Epithelial cell of esophagus (primary cell): ENCODE results near the gene HOXC4.
"Not testable (repeated sequence)": the region's sequence is repeated elsewhere in the genome, so short reads cannot be mapped to it uniquely, and the experiment has no call there.

Experiments used
- DNase-seq: peaks from one replicate; pipeline ENCODE4 v3.0.0; 2010; ENCODE audit warnings: low read depth
- H3K4me3 ChIP-seq: 2 replicates; pipeline ENCODE4 v1.5.1; 2011; ENCODE audit warnings: mild to moderate bottlenecking, low read length, control low read depth
- TF ChIP-seq, protein P1 (sequence below): IDR thresholded peaks from 2 replicates; pipeline ENCODE4 v1.5.1; 2011; ENCODE audit warnings: low read depth, mild to moderate bottlenecking, low read length, control low read depth, inconsistent platforms; ENCODE audit not compliant: insufficient read depth; ENCODE audit errors: missing control alignments

The HOXC4 gene

DNA sequence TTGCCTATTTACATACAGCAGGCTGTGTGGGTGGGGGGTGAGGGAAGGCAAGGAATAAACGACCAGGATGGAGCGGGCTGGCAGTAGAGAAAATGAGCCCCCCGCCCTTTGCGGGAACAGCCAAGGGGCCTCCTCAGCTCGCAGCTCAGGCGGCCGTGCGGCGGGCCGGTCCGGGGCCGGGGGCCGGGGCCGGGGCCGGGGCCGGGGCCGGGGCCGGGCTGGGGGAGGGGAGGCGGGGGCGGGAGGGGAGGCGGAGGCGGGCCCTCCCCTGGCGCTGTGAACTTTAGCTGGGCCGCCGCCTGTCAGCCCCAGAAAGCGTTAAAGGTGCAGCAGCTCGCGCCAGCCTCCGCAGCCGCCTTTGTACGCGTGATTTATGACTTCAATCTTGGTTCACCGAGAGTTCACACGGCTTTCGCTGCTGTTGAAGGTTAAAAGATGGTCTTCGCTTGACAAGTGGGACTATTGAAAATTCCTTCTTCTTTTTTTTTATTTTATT is 28.8 kb downstream of the HOXC4 start:
- H3K4me3 ChIP-seq: no peak overlapping the region
- TF ChIP-seq, protein P1, sequence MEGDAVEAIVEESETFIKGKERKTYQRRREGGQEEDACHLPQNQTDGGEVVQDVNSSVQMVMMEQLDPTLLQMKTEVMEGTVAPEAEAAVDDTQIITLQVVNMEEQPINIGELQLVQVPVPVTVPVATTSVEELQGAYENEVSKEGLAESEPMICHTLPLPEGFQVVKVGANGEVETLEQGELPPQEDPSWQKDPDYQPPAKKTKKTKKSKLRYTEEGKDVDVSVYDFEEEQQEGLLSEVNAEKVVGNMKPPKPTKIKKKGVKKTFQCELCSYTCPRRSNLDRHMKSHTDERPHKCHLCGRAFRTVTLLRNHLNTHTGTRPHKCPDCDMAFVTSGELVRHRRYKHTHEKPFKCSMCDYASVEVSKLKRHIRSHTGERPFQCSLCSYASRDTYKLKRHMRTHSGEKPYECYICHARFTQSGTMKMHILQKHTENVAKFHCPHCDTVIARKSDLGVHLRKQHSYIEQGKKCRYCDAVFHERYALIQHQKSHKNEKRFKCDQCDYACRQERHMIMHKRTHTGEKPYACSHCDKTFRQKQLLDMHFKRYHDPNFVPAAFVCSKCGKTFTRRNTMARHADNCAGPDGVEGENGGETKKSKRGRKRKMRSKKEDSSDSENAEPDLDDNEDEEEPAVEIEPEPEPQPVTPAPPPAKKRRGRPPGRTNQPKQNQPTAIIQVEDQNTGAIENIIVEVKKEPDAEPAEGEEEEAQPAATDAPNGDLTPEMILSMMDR: no peak
- no peak for DNase-seq

- DNase-seq, H3K4me3 ChIP-seq: not testable (repeated sequence)
These were observed 34.4 kb downstream of the HOXC4 start for GRCh38 chr12:54088011-54088410.

- H3K4me3 ChIP-seq, DNase-seq: not testable (repeated sequence)
These were observed 35.8 kb downstream of the HOXC4 start for GRCh38 chr12:54089465-54089864.

DNA sequence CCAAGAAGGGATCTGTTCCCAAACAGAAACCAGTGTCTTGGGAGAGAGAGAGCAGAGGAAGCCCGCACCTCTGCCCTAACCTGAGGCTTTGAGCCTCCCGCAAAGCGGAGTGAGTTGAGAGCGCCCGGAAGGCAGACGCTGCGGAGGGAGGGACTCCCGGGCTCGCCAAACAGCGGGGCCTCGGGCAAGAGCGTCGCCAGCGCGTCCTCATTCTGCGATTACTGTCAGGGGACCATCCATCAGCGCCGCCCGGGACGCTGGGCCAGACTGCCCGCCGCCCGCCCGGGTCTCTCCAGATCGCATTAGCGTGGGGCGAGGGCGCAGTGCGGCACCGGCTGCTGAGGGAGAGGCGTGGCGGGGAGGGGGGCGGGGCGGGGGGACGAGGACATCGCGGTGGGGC is 36.7 kb downstream of the HOXC4 start:
- not testable (repeated sequence) for DNase-seq, H3K4me3 ChIP-seq

DNA sequence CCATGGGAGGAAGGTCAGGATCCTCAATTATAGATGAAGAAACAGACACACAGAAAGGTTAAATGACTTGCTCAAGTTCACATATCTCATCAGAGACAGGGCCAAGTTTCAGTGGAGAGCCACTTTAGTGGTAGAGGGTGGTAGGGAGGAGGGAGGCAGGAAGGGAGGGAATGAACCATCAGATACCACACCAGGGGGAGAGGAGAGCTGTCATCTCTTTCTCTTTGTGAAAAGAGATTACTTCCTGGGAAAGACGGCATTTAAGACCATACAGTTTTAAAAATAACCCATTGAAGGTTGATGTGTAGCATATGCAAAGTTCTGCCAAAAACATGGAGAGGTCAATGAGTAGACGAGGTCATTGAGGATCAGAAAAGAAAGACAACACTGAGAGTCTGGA is 39.3 kb downstream of the HOXC4 start:
- DNase-seq: not testable (repeated sequence)

DNA sequence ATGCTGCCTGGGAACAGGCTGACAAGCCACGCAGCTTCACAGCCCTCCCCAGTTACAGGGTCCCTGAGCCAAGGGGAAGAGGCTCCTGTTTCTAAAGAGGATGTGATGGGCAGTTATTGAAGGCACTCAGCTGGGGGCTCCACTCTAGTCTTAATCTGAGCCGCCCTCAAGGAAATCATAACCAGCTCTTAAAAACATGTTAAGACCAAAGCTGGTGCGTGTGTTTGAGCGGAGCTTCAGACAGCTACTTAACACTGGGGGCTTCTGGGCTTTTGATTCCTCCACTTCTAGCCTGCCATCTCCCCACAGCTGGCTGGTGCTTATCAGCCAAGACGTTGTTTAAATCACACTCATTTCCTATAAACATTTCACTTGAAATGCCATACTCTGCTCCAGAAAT is 42.3 kb downstream of the HOXC4 start:
- DNase-seq, H3K4me3 ChIP-seq: not testable (repeated sequence)

More for the DNA sequence above, 39.3 kb downstream of the HOXC4 start:
- H3K4me3 ChIP-seq: not testable (repeated sequence)

GRCh38 chr12:54098644-54099043 is 45.0 kb downstream of the HOXC4 start:
- H3K4me3 ChIP-seq, DNase-seq: not testable (repeated sequence)

DNA sequence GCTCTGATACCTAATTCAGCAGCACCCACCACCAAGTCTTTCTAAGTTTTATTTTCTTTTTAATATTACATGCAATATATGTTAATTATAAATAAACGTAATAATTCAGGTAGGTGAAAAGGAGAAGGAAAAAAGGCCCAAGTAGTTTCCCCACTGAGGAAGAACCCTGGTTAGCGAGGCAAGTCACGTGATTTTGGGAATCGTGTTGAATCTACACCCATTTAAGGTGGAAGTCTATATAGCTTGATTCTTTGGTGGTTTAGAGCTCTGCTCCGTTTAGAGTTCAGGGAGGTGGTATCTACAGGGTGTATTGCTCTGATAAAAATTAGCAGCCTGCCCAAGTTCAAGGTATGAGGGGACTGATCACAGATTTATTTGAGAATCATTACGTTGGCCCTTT is 47.0 kb downstream of the HOXC4 start:
- H3K4me3 ChIP-seq, DNase-seq: not testable (repeated sequence)

DNA sequence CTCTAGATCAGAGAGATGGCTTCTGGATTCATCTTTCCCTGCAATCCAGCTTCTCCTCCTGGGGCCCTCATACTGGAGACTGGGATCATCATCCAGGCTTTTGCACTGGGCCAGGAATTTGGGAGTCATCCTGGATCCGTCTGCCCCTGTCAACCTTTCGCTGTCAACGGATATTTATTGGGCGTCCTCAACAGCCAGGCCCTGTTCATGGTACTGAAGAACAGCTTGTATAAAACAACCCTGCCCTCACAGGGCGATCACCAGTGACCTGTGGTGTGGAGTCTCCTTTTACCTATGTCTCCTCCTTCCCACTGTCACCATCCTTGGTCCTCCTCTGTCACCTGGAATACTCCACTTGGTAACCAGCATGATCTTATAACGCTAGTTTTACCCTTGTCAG is 48.6 kb downstream of the HOXC4 start:
- H3K4me3 ChIP-seq, DNase-seq: not testable (repeated sequence)

GRCh38 chr12:54103827-54104226 is 50.2 kb downstream of the HOXC4 start:
- not testable (repeated sequence) for DNase-seq, H3K4me3 ChIP-seq
